ENCODE data around the gene TMEM86B. TPM values are rescaled to one million over a fixed set of nuclear protein-coding genes. Genes with fewer than 3 reads are reported as not detected.

The TMEM86B gene
- total and polyA plus RNA-seq, 2 donors = 1.7 to 39.7 TPM

DNA sequence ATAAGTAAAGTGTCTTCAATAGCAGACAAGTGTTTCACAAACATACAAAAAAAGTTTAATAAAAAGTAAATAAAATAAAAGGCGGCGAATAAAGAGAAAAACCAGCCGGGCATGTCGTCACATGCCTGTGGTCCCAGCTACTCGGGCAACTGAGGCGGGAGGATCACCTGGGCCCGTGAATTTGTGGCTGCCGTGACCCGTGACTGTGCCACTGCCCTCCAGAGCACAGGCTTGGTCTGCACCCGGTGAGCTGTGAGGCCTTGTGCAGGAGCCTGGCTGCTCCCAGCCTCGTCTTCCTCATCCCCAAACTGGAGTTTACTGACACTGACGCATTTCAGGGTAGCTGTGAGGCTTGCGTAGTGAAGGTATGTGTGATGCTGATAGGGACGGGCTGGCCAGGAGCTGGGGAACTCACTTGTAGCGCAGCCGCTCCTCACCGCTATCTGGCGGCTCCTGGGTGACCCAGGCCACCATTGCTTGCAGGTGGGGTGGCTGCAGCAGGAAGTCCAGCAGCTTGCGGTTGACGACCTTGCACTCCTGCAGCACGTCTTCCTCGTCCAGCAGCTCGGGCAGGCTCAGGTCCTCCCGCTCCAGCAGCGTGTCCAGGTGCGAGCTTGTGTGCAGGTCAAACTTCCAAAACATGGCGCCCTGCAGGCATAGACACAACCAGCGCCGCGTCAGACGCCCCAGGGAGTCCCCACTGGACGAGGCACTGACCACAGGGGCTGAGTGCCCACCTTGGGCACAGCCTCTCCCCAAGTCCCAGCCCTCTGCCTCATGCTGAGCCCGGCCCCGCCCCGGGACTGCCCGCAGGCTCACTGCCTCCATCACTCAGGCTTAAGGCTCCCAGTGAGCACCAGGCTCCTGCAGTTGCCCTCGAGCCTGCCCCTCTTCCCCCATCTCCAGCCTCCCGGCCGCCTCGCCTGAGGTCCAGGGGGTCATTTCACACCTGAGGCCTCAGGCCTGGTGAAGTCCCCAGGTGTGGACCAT lies 18.2 kb upstream of the TMEM86B start:
- Histone ChIP-seq H3K4me3 (ENCODE audit: low read length in 2 of 2) (no peak overlapping the region), H3K27me3 (ENCODE audit: control insufficient read depth in 2 of 2, insufficient read depth in 1 of 2, low read length in 1 of 2) (no peaks in the 10 kb centered on the region), H3K36me3 (ENCODE audit: control insufficient read depth in 2 of 2, insufficient read depth in 2 of 2, low read length in 1 of 2) (peaks cover 81 to 83% of the 10 kb centered on the region in 2 donors), H3K27ac (ENCODE audit: low read depth in 1 of 2, low read length in 1 of 2) (no peak overlapping the region), H3K4me1 (ENCODE audit: control insufficient read depth in 2 of 2, insufficient read depth in 2 of 2, low read length in 2 of 2) (peaks cover 10 to 11% of the 10 kb centered on the region in 2 donors), H3K9me3 (ENCODE audit: control insufficient read depth in 2 of 2, insufficient read depth in 1 of 2, low read length in 1 of 2) (no peaks in the 10 kb centered on the region)
- 95% methylated on average over 40 of the region's 40 CpGs for WGBS
- no peak for DNase-seq (ENCODE audit: low read depth in 6 of 9, low spot score in 9 of 9)

- DNase-seq (ENCODE audit: low read depth in 6 of 9, low spot score in 9 of 9) = no peak
- H3K9me3 ChIP-seq (ENCODE audit: control insufficient read depth in 2 of 2, insufficient read depth in 1 of 2, low read length in 1 of 2) = no peaks in the 10 kb centered on the region
- 99% methylated on average over 23 of the region's 23 CpGs for WGBS
- H3K4me3 ChIP-seq (ENCODE audit: low read length in 2 of 2) = no peak overlapping the region
- peaks cover 82 to 89% of the 10 kb centered on the region in 2 donors for H3K36me3 ChIP-seq (ENCODE audit: control insufficient read depth in 2 of 2, insufficient read depth in 2 of 2, low read length in 1 of 2)
- H3K4me1 ChIP-seq (ENCODE audit: control insufficient read depth in 2 of 2, insufficient read depth in 2 of 2, low read length in 2 of 2) = no peaks in the 10 kb centered on the region
- no peaks in the 10 kb centered on the region for H3K27me3 ChIP-seq (ENCODE audit: control insufficient read depth in 2 of 2, insufficient read depth in 1 of 2, low read length in 1 of 2)
- no peak overlapping the region for H3K27ac ChIP-seq (ENCODE audit: low read depth in 1 of 2, low read length in 1 of 2)
Measured at GRCh38 chr19:55245236-55245904, 16.8 kb upstream of the TMEM86B start.

- Histone ChIP-seq H3K9me3 (ENCODE audit: control insufficient read depth in 2 of 2, insufficient read depth in 1 of 2, low read length in 1 of 2) (no peaks in the 10 kb centered on the region), H3K4me3 (ENCODE audit: low read length in 2 of 2) (no peak overlapping the region), H3K36me3 (ENCODE audit: control insufficient read depth in 2 of 2, insufficient read depth in 2 of 2, low read length in 1 of 2) (peaks cover 85 to 93% of the 10 kb centered on the region in 2 donors), H3K4me1 (ENCODE audit: control insufficient read depth in 2 of 2, insufficient read depth in 2 of 2, low read length in 2 of 2) (no peaks in the 10 kb centered on the region), H3K27ac (ENCODE audit: low read depth in 1 of 2, low read length in 1 of 2) (no peak overlapping the region), H3K27me3 (ENCODE audit: control insufficient read depth in 2 of 2, insufficient read depth in 1 of 2, low read length in 1 of 2) (no peaks in the 10 kb centered on the region)
- WGBS = 93% methylated on average over 12 of the region's 12 CpGs
- no peak for DNase-seq (ENCODE audit: low read depth in 6 of 9, low spot score in 9 of 9)
Measured at GRCh38 chr19:55244004-55244680, 15.6 kb upstream of the TMEM86B start.

- Histone ChIP-seq H3K36me3 (ENCODE audit: control insufficient read depth in 2 of 2, insufficient read depth in 2 of 2, low read length in 1 of 2) (peaks cover 95 to 97% of the 10 kb centered on the region in 2 donors), H3K9me3 (ENCODE audit: control insufficient read depth in 2 of 2, insufficient read depth in 1 of 2, low read length in 1 of 2) (no peaks in the 10 kb centered on the region), H3K4me1 (ENCODE audit: control insufficient read depth in 2 of 2, insufficient read depth in 2 of 2, low read length in 2 of 2) (no peaks in the 10 kb centered on the region), H3K4me3 (ENCODE audit: low read length in 2 of 2) (no peak overlapping the region), H3K27me3 (ENCODE audit: control insufficient read depth in 2 of 2, insufficient read depth in 1 of 2, low read length in 1 of 2) (no peaks in the 10 kb centered on the region), H3K27ac (ENCODE audit: low read depth in 1 of 2, low read length in 1 of 2) (no peak overlapping the region)
- DNase-seq (ENCODE audit: low read depth in 6 of 9, low spot score in 9 of 9) = no peak
- WGBS = 98% methylated on average over 7 of the region's 7 CpGs
Measured at GRCh38 chr19:55242517-55242916, 14.0 kb upstream of the TMEM86B start.

GRCh38 chr19:55241935-55242464 lies 13.4 kb upstream of the TMEM86B start:
- Histone ChIP-seq H3K9me3 (ENCODE audit: control insufficient read depth in 2 of 2, insufficient read depth in 1 of 2, low read length in 1 of 2) (no peaks in the 10 kb centered on the region), H3K4me1 (ENCODE audit: control insufficient read depth in 2 of 2, insufficient read depth in 2 of 2, low read length in 2 of 2) (no peaks in the 10 kb centered on the region), H3K27ac (ENCODE audit: low read depth in 1 of 2, low read length in 1 of 2) (no peak overlapping the region), H3K4me3 (ENCODE audit: low read length in 2 of 2) (no peak overlapping the region), H3K27me3 (ENCODE audit: control insufficient read depth in 2 of 2, insufficient read depth in 1 of 2, low read length in 1 of 2) (no peaks in the 10 kb centered on the region), H3K36me3 (ENCODE audit: control insufficient read depth in 2 of 2, insufficient read depth in 2 of 2, low read length in 1 of 2) (peaks cover 96 to 97% of the 10 kb centered on the region in 2 donors)
- DNase-seq (ENCODE audit: low read depth in 6 of 9, low spot score in 9 of 9) = no peak
- WGBS = 99% methylated on average over 16 of the region's 16 CpGs

DNA sequence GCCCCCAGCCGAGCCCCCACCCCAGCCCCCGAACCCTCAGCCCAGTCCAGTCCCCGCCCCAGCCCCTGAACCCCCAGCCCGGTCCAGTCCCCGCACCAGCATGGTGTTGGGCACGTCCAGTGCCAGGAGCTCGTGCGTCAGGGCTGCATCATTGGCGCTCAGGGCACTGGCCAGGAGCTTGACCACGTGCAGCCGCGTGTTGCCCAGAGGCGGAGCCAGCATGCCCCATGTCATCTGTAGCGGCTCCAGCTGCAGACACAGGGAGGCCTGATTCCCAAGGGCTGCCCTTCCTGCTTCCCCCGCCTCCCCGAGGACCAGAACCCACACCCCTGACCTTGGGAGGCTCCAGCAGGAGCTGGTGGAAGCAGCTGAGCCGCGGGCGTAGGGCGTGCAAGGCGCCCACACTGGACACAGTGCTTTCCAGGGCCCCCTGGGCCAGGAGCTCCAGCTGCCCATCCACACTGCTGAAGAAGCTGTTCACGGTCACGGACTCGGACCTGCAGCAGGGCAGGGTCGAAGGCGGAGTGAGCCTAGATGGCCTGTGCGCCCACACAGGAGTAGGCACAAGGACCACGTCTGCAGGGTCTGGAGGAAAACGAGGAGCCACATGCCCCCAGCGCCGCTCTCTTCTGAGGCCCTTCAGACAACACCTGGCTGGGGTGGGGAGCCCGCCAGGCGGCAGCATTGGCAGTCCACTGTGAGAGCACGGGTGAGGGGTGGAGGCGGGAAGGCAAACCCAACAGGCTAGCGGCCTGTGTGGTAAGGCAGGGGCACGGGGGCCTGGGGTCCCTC lies 12.8 kb upstream of the TMEM86B start:
- DNase-seq (ENCODE audit: low read depth in 6 of 9, low spot score in 9 of 9) = no peak
- Histone ChIP-seq H3K4me1 (ENCODE audit: control insufficient read depth in 2 of 2, insufficient read depth in 2 of 2, low read length in 2 of 2) (no peaks in the 10 kb centered on the region), H3K27ac (ENCODE audit: low read depth in 1 of 2, low read length in 1 of 2) (no peak overlapping the region), H3K27me3 (ENCODE audit: control insufficient read depth in 2 of 2, insufficient read depth in 1 of 2, low read length in 1 of 2) (no peaks in the 10 kb centered on the region), H3K4me3 (ENCODE audit: low read length in 2 of 2) (no peak overlapping the region), H3K36me3 (ENCODE audit: control insufficient read depth in 2 of 2, insufficient read depth in 2 of 2, low read length in 1 of 2) (peaks cover 96 to 97% of the 10 kb centered on the region in 2 donors), H3K9me3 (ENCODE audit: control insufficient read depth in 2 of 2, insufficient read depth in 1 of 2, low read length in 1 of 2) (no peaks in the 10 kb centered on the region)
- 97% methylated on average over 37 of the region's 37 CpGs for WGBS

DNA sequence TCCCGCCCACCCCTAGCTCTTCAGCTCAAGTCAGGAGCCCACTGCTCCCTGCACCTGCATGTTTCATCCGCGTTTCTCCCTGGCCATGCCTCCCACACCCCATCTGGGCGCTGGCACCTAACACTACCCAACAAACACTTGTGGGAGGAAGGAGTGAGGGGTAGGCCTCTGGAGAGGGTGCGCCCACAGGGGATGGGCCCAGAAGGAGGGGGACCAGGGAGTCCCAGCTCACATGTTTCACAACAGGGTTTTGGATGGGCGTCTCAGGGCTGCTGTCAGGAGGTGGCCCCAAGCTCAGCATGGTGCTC lies 12.1 kb upstream of the TMEM86B start:
- Histone ChIP-seq H3K9me3 (ENCODE audit: control insufficient read depth in 2 of 2, insufficient read depth in 1 of 2, low read length in 1 of 2) (no peaks in the 10 kb centered on the region), H3K4me3 (ENCODE audit: low read length in 2 of 2) (no peak overlapping the region), H3K27me3 (ENCODE audit: control insufficient read depth in 2 of 2, insufficient read depth in 1 of 2, low read length in 1 of 2) (no peaks in the 10 kb centered on the region), H3K27ac (ENCODE audit: low read depth in 1 of 2, low read length in 1 of 2) (no peak overlapping the region), H3K4me1 (ENCODE audit: control insufficient read depth in 2 of 2, insufficient read depth in 2 of 2, low read length in 2 of 2) (no peaks in the 10 kb centered on the region), H3K36me3 (ENCODE audit: control insufficient read depth in 2 of 2, insufficient read depth in 2 of 2, low read length in 1 of 2) (peaks cover 96 to 97% of the 10 kb centered on the region in 2 donors)
- 97% methylated on average over 6 of the region's 6 CpGs for WGBS
- no peak for DNase-seq (ENCODE audit: low read depth in 6 of 9, low spot score in 9 of 9)

GRCh38 chr19:55239004-55239403 lies 10.4 kb upstream of the TMEM86B start:
- H3K4me1 ChIP-seq (ENCODE audit: control insufficient read depth in 2 of 2, insufficient read depth in 2 of 2, low read length in 2 of 2) = no peaks in the 10 kb centered on the region
- WGBS = 96% methylated on average over 12 of the region's 12 CpGs
- H3K4me3 ChIP-seq (ENCODE audit: low read length in 2 of 2) = no peak overlapping the region
- no peak overlapping the region for H3K27ac ChIP-seq (ENCODE audit: low read depth in 1 of 2, low read length in 1 of 2)
- H3K9me3 ChIP-seq (ENCODE audit: control insufficient read depth in 2 of 2, insufficient read depth in 1 of 2, low read length in 1 of 2) = no peaks in the 10 kb centered on the region
- no peak for DNase-seq (ENCODE audit: low read depth in 6 of 9, low spot score in 9 of 9)
- H3K27me3 ChIP-seq (ENCODE audit: control insufficient read depth in 2 of 2, insufficient read depth in 1 of 2, low read length in 1 of 2) = no peaks in the 10 kb centered on the region
- peaks cover 93 to 95% of the 10 kb centered on the region in 2 donors for H3K36me3 ChIP-seq (ENCODE audit: control insufficient read depth in 2 of 2, insufficient read depth in 2 of 2, low read length in 1 of 2)

Measured in thymus (tissue), 11 donors.